Heart left ventricle (tissue), 16 donors: ENCODE data around the gene GRK5. TPM values are rescaled to one million over a fixed set of nuclear protein-coding genes. Genes with fewer than 3 reads are reported as not detected.

Experiments
- ATAC-seq, 4 donors: fragments of 200-7000 bp; cut with Tn5 transposase; one replicate each; pipeline ENCODE4 v1.9.1; 2020 to 2022; ENCODE audit warnings: moderate library complexity in 4 of 4, mild to moderate bottlenecking in 3 of 4, moderate number of reproducible peaks in 1 of 4
- DNase-seq, 5 donors: peaks; one replicate each; pipeline ENCODE4 v3.0.0-alpha.2; 2020
- H3K27ac ChIP-seq, 12 donors: fragments of 200-600 bp; sonication (generic) in 4 of 12; one replicate each; pipeline versions ENCODE4 v1.5.0 to v1.8.0; 2016 to 2022; ENCODE audit warnings: mild to moderate bottlenecking in 2 of 12
- H3K27me3 ChIP-seq, 9 donors: fragments of 200-600 bp; sonication (generic) in 2 of 9; one replicate each; pipeline versions ENCODE4 v1.5.1 to v1.8.0; 2016 to 2022; ENCODE audit warnings: mild to moderate bottlenecking in 3 of 9
- H3K36me3 ChIP-seq, 9 donors: fragments of 200-600 bp; sonication (generic) in 2 of 9; one replicate each; pipeline versions ENCODE4 v1.5.0 to v1.8.0; 2018 to 2022; ENCODE audit warnings: mild to moderate bottlenecking in 2 of 9
- H3K4me1 ChIP-seq, 12 donors: fragments of 200-600 bp; sonication (generic) in 4 of 12; one replicate each; pipeline versions ENCODE4 v1.5.0 to v1.8.0; 2016 to 2022; ENCODE audit warnings: mild to moderate bottlenecking in 3 of 12
- H3K4me3 ChIP-seq, 12 donors: fragments of 200-600 bp; sonication (generic) in 4 of 12; one replicate each; pipeline versions ENCODE4 v1.5.0 to v1.8.0; 2017 to 2022; ENCODE audit warnings: mild to moderate bottlenecking in 9 of 12, moderate library complexity in 4 of 12
- H3K9me3 ChIP-seq, 12 donors: fragments of 200-600 bp; sonication (generic) in 4 of 12; one replicate each; pipeline versions ENCODE4 v1.5.0 to v1.8.0; 2016 to 2022; ENCODE audit warnings: mild to moderate bottlenecking in 1 of 12
- POLR2A ChIP-seq, 2 donors: fragments of 450-650 bp; IDR thresholded peaks; one replicate each; pipeline ENCODE4 v1.6.1; 2017; ENCODE audit warnings: antibody characterized with exemption in 2 of 2, mild to moderate bottlenecking in 2 of 2, moderate library complexity in 2 of 2
- WGBS, 4 donors: extraction: QIAGEN DNeasy Blood & Tissue Kit in 2 of 4; methylation state at CpG; one replicate each; pipeline versions ENCODE4 v1.1.5 to v1.1.7; 2013 to 2018; 5-methylcytosine and 5-hydroxymethylcytosine counted together
- intact Hi-C, 10 donors: fragments of 100-400 bp; cut with DNase I; formaldehyde crosslinking; loops; one replicate each; pipeline versions ENCODE4 v1.11.1 to v1.14.2; 2022
- polyA plus RNA-seq, 2 donors: library from polyadenylated mRNA; stranded (reverse); fragments of 200-250 nt; gene quantifications; one replicate each; pipeline ENCODE4 v1.2.3, GENCODE V29; 2013
- total RNA-seq, 9 donors: library from RNA; depleted of rRNA in 2 of 9; stranded (reverse); fragments of >200 nt in 2 of 9; fragmentation: NEBNext Ultra II Directional in 3 of 9; extraction: Animal tissue kit (Norgen Biotek cat#: 25700) in 3 of 9; gene quantifications; one replicate each; pipeline versions ENCODE4 v1.1.0 to v1.2.4, GENCODE V29; 2016 to 2023
- TF ChIP-seq, protein P1 (sequence below), 12 donors: fragments of 200-600 bp; sonication (generic) in 4 of 12; IDR thresholded peaks; one replicate each; pipeline versions ENCODE4 v1.5.0 to v1.8.0; 2018 to 2022; ENCODE audit warnings: antibody characterized with exemption in 12 of 12, mild to moderate bottlenecking in 5 of 12
- donor health status: ischemic (EF 13 %, LVEDD 7.1; RV severe dilation, severe dysfunction).
- donor health status: healthy with polysubstance abuse.
- donor health status: DM: no; HTN: yes; CAD: no.
- donor health status: DM: no; HTN: no; CAD: no.
- donor health status: ischemic (EF 25% LVEDD 6.9; RV normal size, moderate dysfunction).
- donor health status: ischemic (EF 25% LVEDD 5.7; RV mildly dilated, moderate dysfunction).
- donor health status: healthy.
- donor health status: DM: yes; HTN: yes; CAD: no.
- donor health status: ischemic (EF 35%, LVEDD 5.7; RV mildly dilated, moderate dysfunction).
- donor health status: nonischemic (EF 11% LVEDD 7.7; RV severe dilation, severe dysfunction).
- donor health status: DM: yes; HTN: yes; CAD: no.
- donor health status: PGD.
- donor health status: ischemic (EF 29% LVEDD 5.4; RV normal size, mild dysfunction).
- donor health status: nonischemic (EF 23%, LVEDD 6.1; RV moderate dilation, normal function).

GRK5 gene
- total and polyA plus RNA-seq, 11 donors: 13.1 to 58.0 (median 30.2) TPM

DNA sequence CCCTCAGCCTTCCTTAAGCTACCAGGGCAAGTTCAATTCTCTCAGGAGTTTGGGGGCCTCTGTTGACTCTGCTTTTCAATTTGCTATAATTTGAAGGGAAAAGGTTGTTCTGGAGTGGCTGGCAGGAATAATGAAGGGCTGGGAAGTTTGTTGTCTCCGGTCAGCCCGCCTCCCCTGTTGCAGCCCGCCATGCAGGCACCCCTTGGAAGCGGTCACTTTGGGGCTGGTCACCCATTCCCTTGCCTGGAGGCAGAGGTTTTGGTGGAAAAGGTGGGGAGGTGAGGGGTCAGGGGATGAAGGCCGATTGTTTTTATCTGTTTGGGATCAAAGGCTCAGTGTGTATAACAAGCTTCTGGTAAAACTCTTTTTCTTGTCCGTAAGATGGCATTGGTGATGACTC is 79.1 kb downstream of the GRK5 start:
- no peaks in the 10 kb centered on the region for H3K36me3 ChIP-seq
- H3K9me3 ChIP-seq: no peaks in the 10 kb centered on the region
- peaks cover 38 to 98% (median 88%) of the 10 kb centered on the region in 12 donors for H3K4me1 ChIP-seq
- 87 to 94% (median 91%) methylated on average over 6 of the region's 6 CpGs for WGBS, 4 donors
- no peaks in the 10 kb centered on the region for H3K27me3 ChIP-seq
- H3K4me3 ChIP-seq: no peak overlapping the region
- DNase-seq (no peak), ATAC-seq (no peak)
- intact Hi-C loops: loop anchor here in 2 of 10 donors (5.0 kb wide), 4 partner anchors 34 to 79 kb away; partner anchors contain the start of gene GRK5 (in 1 of the 2)
- H3K27ac ChIP-seq: peak overlapping the region in 5 of 12 donors; percentile 1 to 58 (median 33)
- no peak for TF ChIP-seq POLR2A (IDR thresholded peaks at IDR 0.05)
- TF ChIP-seq, protein P1, sequence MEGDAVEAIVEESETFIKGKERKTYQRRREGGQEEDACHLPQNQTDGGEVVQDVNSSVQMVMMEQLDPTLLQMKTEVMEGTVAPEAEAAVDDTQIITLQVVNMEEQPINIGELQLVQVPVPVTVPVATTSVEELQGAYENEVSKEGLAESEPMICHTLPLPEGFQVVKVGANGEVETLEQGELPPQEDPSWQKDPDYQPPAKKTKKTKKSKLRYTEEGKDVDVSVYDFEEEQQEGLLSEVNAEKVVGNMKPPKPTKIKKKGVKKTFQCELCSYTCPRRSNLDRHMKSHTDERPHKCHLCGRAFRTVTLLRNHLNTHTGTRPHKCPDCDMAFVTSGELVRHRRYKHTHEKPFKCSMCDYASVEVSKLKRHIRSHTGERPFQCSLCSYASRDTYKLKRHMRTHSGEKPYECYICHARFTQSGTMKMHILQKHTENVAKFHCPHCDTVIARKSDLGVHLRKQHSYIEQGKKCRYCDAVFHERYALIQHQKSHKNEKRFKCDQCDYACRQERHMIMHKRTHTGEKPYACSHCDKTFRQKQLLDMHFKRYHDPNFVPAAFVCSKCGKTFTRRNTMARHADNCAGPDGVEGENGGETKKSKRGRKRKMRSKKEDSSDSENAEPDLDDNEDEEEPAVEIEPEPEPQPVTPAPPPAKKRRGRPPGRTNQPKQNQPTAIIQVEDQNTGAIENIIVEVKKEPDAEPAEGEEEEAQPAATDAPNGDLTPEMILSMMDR (IDR thresholded peaks at IDR 0.05): no peak

DNA sequence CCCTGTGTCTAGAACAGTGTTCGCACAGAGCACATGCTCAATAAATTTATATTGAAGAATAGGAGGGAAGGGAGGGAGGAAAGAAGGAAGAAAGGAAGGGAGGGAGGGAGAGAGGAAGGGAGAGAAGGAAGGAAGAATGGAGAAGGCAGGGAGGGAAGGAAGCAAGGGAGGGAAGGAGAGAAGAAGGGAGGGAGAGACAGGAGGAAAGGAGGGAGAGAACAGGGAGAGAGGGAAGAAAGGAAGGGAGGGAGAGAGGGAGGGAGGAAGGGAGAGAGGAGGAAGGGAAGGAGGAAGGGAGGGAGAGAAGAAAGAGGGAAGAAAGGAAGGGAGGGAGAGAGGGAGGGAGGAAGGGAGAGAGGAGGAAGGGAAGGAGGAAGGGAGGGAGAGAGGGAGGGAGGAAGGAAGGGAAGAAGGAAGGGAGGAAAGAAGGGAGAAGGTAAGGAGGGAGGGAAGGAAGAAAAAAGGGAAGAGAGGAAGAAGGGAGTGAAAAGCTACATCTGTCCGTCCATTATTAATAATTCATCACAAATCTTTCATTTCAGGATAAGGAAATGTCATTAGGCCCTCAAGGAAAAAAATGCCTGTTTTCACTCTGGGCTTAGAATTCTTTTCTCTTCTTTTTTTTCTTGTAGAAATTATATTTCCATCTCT is 79.7 kb downstream of the GRK5 start:
- H3K27ac ChIP-seq: peak overlapping the region in 9 of 12 donors; percentile 4 to 80 (median 56)
- peaks cover 37 to 92% (median 83%) of the 10 kb centered on the region in 12 donors for H3K4me1 ChIP-seq
- intact Hi-C loops: loop anchor here in 2 of 10 donors (5.0 kb wide), 4 partner anchors 35 to 80 kb away; partner anchors contain the start of gene GRK5 (in 1 of the 2)
- no peak for TF ChIP-seq POLR2A (IDR thresholded peaks at IDR 0.05)
- TF ChIP-seq, protein P1 (IDR thresholded peaks at IDR 0.05): no peak
- no peaks in the 10 kb centered on the region for H3K9me3 ChIP-seq
- ATAC-seq (no peak), DNase-seq (no peak)
- no peaks in the 10 kb centered on the region for H3K27me3 ChIP-seq
- 69 to 80% (median 76%) methylated on average over 2 of the region's 2 CpGs for WGBS, 4 donors
- no peak overlapping the region for H3K4me3 ChIP-seq
- H3K36me3 ChIP-seq: no peaks in the 10 kb centered on the region

DNA sequence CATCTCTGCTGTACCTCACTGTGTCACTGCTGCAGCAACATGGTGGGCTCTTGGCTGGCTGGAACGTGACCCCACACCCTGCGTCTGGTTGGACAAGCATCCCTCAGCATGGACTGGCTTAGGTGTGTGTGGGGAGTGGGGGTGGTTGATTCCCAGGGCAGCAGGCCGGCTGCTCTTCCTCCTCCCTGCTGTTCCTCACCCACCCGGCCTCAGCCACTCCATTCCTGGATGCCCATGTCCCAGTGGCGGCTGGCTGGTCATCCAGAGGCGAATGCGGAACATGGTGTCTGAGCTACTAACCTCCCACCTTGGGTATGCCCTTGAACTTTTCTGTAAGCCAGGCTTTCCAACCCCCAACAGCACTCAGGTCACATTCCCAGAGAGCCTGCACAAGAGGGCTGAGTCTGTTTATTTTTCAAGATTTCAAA is 81.2 kb downstream of the GRK5 start:
- intact Hi-C loops: loop anchor here in 2 of 10 donors (5.0 kb wide), 4 partner anchors 36 to 81 kb away; partner anchors contain the start of gene GRK5 (in 1 of the 2)

More for the DNA sequence above, 81.2 kb downstream of the GRK5 start:
- peak in 3 of 4 donors; percentile 5 to 10 (median 10) for ATAC-seq
- Histone ChIP-seq H3K4me1 (peaks cover 29 to 90% (median 71%) of the 10 kb centered on the region in 12 donors), H3K9me3 (no peaks in the 10 kb centered on the region), H3K27ac (peak overlapping the region in 11 of 12 donors; percentile 35 to 80 (median 57)), H3K36me3 (no peaks in the 10 kb centered on the region), H3K27me3 (no peaks in the 10 kb centered on the region), H3K4me3 (no peak overlapping the region)
- DNase-seq: peak in 3 of 5 donors; percentile 47 to 60 (median 53)
- WGBS, 4 donors: 49 to 80% (median 74%) methylated on average over 5 to 7 of the region's 7 CpGs
- TF ChIP-seq, protein P1 (IDR thresholded peaks at IDR 0.05): no peak
- TF ChIP-seq POLR2A (IDR thresholded peaks at IDR 0.05): no peak
